Measurements from ENCODE around the gene CHST10.

CHST10 gene

DNA sequence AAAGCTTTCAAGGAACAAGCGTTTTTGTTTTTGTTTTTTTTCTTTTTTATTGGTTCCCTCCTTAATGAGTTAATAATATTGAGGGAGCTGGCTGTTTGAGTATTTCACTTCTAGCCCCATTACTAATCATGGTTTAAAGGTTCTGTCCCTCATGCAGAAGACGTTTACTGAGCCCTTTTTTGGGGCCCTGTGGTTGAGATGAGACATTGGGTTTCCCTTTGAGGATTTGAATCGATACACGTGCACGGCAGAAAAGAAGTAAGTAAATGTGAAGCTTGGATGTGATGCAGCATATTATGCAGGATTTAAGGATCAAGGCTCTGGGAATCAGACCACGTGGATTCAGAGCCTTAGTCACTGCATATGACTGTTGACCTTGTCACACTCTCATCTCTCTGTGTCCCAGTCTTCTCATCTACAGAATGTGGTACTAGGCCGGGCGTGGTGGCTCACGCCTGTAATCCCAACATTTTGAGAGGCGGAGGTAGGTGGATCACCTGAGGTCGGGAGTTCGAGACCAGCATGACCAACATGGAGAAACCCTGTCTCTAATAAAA lies 1.0 kb upstream of the CHST10 start:
- H3K4me3 ChIP-seq (ENCODE audit: low read depth, low read length), result no peak overlapping the region
- DNase-seq (ENCODE audit: low read depth), result no peak
- TF ChIP-seq, protein P1, sequence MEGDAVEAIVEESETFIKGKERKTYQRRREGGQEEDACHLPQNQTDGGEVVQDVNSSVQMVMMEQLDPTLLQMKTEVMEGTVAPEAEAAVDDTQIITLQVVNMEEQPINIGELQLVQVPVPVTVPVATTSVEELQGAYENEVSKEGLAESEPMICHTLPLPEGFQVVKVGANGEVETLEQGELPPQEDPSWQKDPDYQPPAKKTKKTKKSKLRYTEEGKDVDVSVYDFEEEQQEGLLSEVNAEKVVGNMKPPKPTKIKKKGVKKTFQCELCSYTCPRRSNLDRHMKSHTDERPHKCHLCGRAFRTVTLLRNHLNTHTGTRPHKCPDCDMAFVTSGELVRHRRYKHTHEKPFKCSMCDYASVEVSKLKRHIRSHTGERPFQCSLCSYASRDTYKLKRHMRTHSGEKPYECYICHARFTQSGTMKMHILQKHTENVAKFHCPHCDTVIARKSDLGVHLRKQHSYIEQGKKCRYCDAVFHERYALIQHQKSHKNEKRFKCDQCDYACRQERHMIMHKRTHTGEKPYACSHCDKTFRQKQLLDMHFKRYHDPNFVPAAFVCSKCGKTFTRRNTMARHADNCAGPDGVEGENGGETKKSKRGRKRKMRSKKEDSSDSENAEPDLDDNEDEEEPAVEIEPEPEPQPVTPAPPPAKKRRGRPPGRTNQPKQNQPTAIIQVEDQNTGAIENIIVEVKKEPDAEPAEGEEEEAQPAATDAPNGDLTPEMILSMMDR (IDR thresholded peaks at IDR 0.05; ENCODE audit: low read depth, low read length, missing control alignments), result no peak
- in situ Hi-C loops (cut with HindIII; ENCODE audit: low sequenced_read_pairs), result no loop called here

DNA sequence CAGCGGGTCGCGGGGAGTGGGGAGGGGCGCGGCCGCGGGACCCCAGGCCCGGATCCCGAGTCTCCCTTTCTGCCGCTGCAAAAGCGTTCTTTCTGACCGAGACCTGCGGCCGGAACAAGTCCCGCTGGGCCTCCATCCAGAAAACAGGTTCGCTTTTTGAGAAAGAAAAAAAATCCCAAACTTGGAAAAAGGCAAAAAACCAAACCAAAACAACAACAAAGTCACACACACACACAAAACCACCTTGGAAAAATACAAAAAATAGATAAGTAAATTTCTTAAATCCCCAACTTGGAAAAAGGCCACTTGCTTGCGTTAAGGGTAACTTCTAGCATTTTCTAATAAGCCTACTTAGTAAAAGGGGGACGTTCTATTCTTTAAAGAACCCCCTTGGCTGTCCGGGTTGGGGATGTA lies 250 bp upstream of the CHST10 start:
- peak overlapping the region; percentile 83 for H3K4me3 ChIP-seq (ENCODE audit: low read depth, low read length)
- in situ Hi-C loops (cut with HindIII; ENCODE audit: low sequenced_read_pairs), result no loop called here
- no peak for DNase-seq (ENCODE audit: low read depth)
- TF ChIP-seq, protein P1 (IDR thresholded peaks at IDR 0.05; ENCODE audit: low read depth, low read length, missing control alignments), result no peak

DNA sequence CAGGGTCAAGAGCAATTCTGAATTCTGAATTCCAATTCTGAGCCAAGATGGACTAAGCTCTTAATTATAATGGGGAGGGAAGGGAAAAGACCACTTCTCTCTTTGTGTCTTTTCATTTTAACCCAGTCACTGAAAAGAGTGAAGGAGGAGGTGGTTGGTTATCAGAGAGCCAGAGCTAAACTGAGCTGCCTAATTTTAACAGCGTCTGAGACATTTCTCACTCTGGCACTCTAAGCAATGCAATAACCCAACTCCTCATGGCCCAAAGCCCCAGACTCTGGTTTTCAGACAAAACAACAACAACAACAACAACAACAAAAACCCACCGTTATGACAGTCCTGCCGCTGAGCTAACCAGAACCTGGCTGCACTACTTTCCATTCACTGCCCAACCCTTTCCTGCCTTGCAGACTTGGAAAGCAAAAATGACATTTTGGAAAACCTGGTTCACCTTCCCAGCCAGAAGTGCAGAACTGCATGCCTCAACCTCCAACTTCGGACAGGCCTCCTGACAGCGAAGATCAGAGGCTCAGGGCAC lies 1.0 kb downstream of the CHST10 start:
- peak overlapping the region; percentile 83 for H3K4me3 ChIP-seq (ENCODE audit: low read depth, low read length)
- in situ Hi-C loops (cut with HindIII; ENCODE audit: low sequenced_read_pairs), result no loop called here
- TF ChIP-seq, protein P1 (IDR thresholded peaks at IDR 0.05; ENCODE audit: low read depth, low read length, missing control alignments), result no peak
- no peak for DNase-seq (ENCODE audit: low read depth)

DNA sequence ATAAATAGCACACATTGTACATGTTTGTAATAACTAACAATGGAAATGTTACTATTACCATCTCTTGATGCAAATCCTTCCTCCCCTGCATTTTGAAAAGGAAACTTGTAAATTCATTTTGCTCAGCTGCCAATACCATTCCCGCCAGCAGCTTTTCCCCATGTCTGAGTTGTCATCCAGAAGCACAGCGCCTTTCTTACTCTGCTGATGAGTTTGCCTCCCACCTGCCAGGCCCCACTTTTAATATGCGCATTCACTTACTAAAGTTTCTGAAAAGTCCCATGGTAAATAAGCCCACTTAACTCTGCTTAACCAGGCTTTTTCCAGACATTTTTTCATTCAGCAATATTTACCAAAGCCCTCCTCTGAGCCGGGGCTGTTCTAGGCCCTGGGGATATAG lies 3.9 kb downstream of the CHST10 start:
- no peak overlapping the region for H3K4me3 ChIP-seq (ENCODE audit: low read depth, low read length)
- DNase-seq (ENCODE audit: low read depth), result no peak
- in situ Hi-C loops (cut with HindIII; ENCODE audit: low sequenced_read_pairs), result no loop called here
- TF ChIP-seq, protein P1 (IDR thresholded peaks at IDR 0.05; ENCODE audit: low read depth, low read length, missing control alignments), result no peak

DNA sequence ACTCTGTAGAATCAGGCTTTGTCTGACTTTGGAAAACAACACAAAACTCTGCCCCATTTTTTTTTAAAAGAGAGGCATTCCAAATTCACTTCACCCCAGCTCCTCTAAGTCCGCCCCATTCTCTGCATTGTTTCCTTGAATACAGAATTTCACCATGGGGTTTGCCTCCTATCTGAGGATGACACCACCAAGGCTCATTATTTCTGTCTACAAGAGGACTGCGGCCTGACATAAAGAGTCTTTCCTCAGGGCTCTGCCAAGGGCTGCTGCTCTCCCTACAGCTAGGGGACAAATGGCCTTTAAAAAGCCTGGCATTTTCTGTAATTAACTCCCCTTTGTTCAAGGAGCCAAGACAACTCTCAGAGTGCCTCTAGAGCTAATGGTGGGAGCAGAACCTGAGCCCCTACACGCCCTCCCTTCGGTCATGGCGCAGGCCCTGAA lies 4.6 kb downstream of the CHST10 start:
- in situ Hi-C loops (cut with HindIII; ENCODE audit: low sequenced_read_pairs), result no loop called here
- H3K4me3 ChIP-seq (ENCODE audit: low read depth, low read length), result no peak overlapping the region

DNA sequence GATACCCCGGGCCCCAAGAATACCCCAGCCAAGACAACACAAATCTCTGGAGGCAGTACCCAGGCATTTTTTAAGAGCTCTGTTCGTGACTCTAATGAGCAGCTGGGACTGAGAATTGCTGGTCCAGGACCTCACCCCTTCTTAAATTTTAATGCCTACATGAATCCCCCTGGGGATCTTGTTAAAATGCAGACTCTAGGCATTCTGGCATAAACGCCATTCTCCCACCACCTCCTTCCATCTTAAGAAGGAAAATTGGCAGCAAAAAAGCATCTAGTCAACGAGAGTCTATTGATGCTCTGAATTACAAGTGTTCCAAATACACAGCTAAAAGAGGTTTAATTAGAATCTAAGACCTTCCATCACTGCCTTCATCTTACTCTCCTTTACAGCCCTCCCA lies 5.0 kb downstream of the CHST10 start:
- no peak overlapping the region for H3K4me3 ChIP-seq (ENCODE audit: low read depth, low read length)
- in situ Hi-C loops (cut with HindIII; ENCODE audit: low sequenced_read_pairs), result no loop called here
- no peak for DNase-seq (ENCODE audit: low read depth)
- TF ChIP-seq, protein P1 (IDR thresholded peaks at IDR 0.05; ENCODE audit: low read depth, low read length, missing control alignments), result no peak

More for the DNA sequence above, 4.6 kb downstream of the CHST10 start:
- no peak for DNase-seq (ENCODE audit: low read depth)
- TF ChIP-seq, protein P1 (IDR thresholded peaks at IDR 0.05; ENCODE audit: low read depth, low read length, missing control alignments), result no peak

All from astrocyte of the cerebellum (primary cell).